BE2C (cell line): ENCODE results near the gene STX16.

Source experiments
- DNase-seq: peaks from one replicate; pipeline ENCODE4 v3.0.0-alpha.2; 2020
- H3K27me3 ChIP-seq: fragments of 250-450 bp; sonication (Bioruptor Pico); 2 replicates; pipeline ENCODE4 v1.5.1; 2020; ENCODE audit warnings: mild to moderate bottlenecking
- H3K36me3 ChIP-seq: fragments of 250-450 bp; sonication (Bioruptor Pico); 2 replicates; pipeline ENCODE4 v1.5.1; 2020; ENCODE audit warnings: mild to moderate bottlenecking
- H3K4me1 ChIP-seq: fragments of 250-450 bp; sonication (Bioruptor Pico); 2 replicates; pipeline ENCODE4 v1.5.1; 2020
- H3K4me3 ChIP-seq: 2 replicates; pipeline ENCODE4 v1.5.1; 2011; ENCODE audit warnings: low read depth, low read length
- H3K9me3 ChIP-seq: fragments of 250-450 bp; sonication (Bioruptor Pico); 2 replicates; pipeline ENCODE4 v1.5.1; 2020
- TF ChIP-seq, protein P1 (sequence below): IDR thresholded peaks from 2 replicates; pipeline ENCODE4 v1.5.1; 2012; ENCODE audit warnings: mild to moderate bottlenecking, low read depth, low read length

The STX16 gene

DNA sequence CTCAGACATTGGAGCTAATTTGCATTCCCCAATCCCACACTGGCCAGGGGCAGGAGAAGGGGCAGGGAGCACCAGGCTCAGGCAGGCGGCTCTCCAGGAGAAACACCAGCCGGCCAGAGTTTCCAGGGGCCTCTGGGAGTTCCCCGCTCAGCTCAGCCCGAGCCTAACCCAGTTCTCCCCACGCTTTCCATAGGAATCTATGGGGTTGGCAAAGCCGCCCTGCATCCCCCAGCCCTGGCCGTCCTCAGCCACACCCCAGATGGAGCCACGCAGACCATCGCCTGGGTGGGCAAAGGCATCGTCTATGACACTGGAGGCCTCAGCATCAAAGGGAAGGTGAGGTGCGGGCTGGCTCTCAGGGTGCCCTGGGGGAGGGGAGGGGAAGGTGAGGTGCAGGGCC, 49.7 kb downstream of the STX16 start:
- TF ChIP-seq, protein P1, sequence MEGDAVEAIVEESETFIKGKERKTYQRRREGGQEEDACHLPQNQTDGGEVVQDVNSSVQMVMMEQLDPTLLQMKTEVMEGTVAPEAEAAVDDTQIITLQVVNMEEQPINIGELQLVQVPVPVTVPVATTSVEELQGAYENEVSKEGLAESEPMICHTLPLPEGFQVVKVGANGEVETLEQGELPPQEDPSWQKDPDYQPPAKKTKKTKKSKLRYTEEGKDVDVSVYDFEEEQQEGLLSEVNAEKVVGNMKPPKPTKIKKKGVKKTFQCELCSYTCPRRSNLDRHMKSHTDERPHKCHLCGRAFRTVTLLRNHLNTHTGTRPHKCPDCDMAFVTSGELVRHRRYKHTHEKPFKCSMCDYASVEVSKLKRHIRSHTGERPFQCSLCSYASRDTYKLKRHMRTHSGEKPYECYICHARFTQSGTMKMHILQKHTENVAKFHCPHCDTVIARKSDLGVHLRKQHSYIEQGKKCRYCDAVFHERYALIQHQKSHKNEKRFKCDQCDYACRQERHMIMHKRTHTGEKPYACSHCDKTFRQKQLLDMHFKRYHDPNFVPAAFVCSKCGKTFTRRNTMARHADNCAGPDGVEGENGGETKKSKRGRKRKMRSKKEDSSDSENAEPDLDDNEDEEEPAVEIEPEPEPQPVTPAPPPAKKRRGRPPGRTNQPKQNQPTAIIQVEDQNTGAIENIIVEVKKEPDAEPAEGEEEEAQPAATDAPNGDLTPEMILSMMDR: no peak
- H3K4me3 ChIP-seq: no peak overlapping the region
- no peaks in the 10 kb centered on the region for H3K27me3 ChIP-seq
- DNase-seq: no peak
- peaks cover 3% of the 10 kb centered on the region; the same call in 1 of the 2 replicates for H3K4me1 ChIP-seq
- peaks cover 4% of the 10 kb centered on the region; the same call in 1 of the 2 replicates for H3K36me3 ChIP-seq
- H3K9me3 ChIP-seq: no peaks in the 10 kb centered on the region

DNA sequence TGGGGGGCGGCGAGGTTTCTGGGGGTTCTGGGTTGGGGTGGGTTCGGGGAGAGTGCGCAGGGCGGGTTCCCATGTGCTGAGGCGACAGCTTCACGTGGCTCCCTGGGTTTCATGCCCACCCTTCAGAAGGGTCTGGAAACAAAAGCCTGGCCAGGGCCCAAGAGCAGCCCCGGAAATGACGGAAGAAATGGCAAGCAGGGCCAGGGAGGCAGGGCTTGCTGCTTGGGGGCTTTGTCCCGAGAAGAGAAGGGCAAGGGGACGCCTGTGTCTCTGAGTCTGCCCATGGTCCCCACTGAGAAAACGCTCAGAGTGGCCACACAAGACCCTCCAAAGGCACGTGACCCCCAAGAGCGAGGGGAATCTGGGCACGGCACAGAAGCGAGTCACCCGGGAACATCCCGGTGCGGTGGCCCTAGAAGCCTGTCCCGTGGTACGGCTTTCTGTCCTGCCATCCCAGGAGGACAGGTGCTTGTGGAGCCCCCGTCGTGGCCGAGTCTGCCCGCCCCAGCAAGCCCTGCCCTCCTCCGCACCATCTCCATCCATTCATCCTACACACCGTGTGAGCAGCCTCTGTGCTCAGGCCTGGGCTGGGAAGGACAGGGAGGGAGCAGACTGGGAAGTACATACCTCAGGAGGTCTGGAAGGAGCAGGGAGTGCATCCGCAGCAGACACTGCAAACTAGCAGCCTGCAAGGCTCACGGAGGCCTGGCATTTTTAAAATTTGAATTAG, 50.5 kb downstream of the STX16 start:
- Histone ChIP-seq H3K4me1 (peaks cover 3% of the 10 kb centered on the region; the same call in 1 of the 2 replicates), H3K27me3 (no peaks in the 10 kb centered on the region), H3K4me3 (no peak overlapping the region), H3K9me3 (no peaks in the 10 kb centered on the region), H3K36me3 (peaks cover 4% of the 10 kb centered on the region; the same call in 1 of the 2 replicates)
- no peak for DNase-seq
- TF ChIP-seq, protein P1: no peak

DNA sequence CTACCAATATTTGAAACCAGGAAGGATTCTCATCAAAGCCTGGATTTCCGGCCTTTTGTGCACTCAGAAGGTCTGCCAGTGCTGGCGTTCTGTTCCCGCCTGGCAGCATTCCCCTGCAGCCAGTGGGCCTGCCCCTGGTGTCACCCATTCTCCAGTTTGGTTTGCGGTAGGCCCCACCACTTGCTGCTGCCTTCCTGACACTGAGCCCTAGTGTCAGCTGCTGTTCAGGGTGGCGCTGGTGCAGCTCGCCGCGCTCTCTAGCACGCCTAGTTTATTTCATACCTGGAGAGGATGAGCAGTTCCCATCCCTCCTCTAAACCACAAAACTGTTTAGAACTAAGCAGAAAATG, 51.1 kb downstream of the STX16 start:
- Histone ChIP-seq H3K27me3 (no peaks in the 10 kb centered on the region), H3K36me3 (peaks cover 4% of the 10 kb centered on the region; the same call in 1 of the 2 replicates), H3K4me1 (peaks cover 3% of the 10 kb centered on the region; the same call in 1 of the 2 replicates), H3K9me3 (no peaks in the 10 kb centered on the region), H3K4me3 (no peak overlapping the region)
- DNase-seq: no peak
- TF ChIP-seq, protein P1: no peak

DNA sequence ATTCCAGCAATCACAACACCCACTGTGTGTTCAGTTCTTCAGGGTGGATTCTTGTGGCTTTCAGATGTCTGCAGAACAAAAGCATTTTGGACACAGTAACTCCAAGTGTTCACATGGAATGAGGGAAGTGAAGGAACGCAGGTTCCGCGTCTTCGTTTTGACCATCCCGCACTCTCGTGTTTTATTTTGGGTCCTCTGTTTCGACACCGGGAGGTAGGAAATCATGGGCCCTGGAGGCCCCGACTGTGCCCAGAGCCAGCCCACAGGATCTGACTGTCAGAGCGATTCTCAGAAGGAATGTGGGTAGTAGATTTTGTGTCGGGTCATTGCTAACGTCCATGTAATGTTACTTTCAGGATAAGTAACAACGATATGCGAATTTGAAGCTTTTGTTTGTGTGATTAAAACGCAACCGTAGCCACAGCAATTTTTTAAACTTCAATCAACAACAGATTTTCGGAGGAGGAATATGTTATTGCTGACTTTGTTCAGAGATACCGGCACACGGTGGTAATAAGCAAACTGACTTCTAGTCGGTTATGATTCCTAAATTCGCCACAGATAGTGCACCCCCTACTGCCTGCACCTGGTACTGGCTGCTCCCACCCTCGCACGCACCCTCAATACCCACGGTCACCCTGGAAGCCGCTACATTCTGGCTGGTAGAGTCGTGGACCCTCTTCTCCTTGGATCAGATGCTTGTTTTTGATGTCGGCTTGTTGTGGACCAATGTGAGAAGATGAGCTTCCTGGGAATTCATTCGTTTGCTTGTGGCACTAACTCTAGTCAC, 52.0 kb downstream of the STX16 start:
- TF ChIP-seq, protein P1: peak; percentile 37
- H3K9me3 ChIP-seq: no peaks in the 10 kb centered on the region
- H3K27me3 ChIP-seq: no peaks in the 10 kb centered on the region
- peaks cover 4% of the 10 kb centered on the region; the same call in 1 of the 2 replicates for H3K36me3 ChIP-seq
- no peak for DNase-seq
- no peak overlapping the region for H3K4me3 ChIP-seq
- peaks cover 3% of the 10 kb centered on the region; the same call in 1 of the 2 replicates for H3K4me1 ChIP-seq

DNA sequence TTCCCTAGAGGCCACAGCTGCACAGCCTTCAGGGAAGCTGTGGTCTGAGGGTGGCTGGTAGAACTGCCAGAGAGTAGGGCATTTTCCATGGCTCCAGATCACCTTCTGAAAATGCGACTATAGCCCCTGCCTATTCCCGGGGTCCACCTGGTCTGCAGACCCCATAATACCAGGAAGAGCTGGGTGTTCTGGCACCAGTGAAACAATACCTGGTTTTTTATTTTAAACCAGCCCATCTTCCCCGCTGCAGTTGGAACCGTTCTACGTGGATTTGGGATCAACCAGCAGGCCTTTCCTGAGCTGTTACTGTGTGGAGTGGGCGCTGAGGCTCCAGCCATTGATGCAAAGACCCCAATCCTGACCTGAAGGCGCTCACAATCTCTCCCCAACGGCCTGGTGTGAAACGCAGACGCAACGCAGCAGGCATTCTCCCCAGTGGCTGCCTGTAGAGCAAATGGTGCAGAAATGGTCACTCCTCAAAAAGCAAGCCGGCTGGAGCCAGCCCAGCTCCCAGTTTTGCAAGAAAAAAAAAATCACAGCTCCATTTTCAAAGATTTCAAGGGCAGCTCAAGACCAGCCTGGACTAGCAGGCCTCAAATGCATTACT, 52.8 kb downstream of the STX16 start:
- DNase-seq: no peak
- TF ChIP-seq, protein P1: no peak
- Histone ChIP-seq H3K4me3 (no peak overlapping the region), H3K4me1 (peaks cover 3% of the 10 kb centered on the region; the same call in 1 of the 2 replicates), H3K36me3 (peaks cover 4% of the 10 kb centered on the region; the same call in 1 of the 2 replicates), H3K27me3 (no peaks in the 10 kb centered on the region), H3K9me3 (no peaks in the 10 kb centered on the region)
